AG09319 (cell line): Measurements from ENCODE around the gene ZPBP2.
"Not testable (repeated sequence)": the region's sequence is repeated elsewhere in the genome, so short reads cannot be mapped to it uniquely, and the experiment has no call there.

Experiments
- DNase-seq: peaks from one replicate; pipeline ENCODE4 v3.0.0-alpha.2; 2010; ENCODE audit warnings: low read depth; ENCODE audit errors: extremely low read depth
- CTCF ChIP-seq: IDR thresholded peaks from 2 replicates; pipeline ENCODE4 v1.5.1; 2011; ENCODE audit warnings: low read depth, mild to moderate bottlenecking, inconsistent platforms, low read length, moderate library complexity

Gene ZPBP2

GRCh38 chr17:39870776-39871175 is 2.8 kb downstream of the ZPBP2 start:
- TF ChIP-seq CTCF: no peak
- DNase-seq: no peak

GRCh38 chr17:39871801-39872200 is 3.8 kb downstream of the ZPBP2 start:
- no peak for DNase-seq
- TF ChIP-seq CTCF: no peak

GRCh38 chr17:39872751-39873150 is 4.7 kb downstream of the ZPBP2 start:
- DNase-seq: no peak
- TF ChIP-seq CTCF: no peak

- not testable (repeated sequence) for DNase-seq
These were observed 18.1 kb downstream of the ZPBP2 start for GRCh38 chr17:39886102-39886501.

GRCh38 chr17:39887078-39887477 is 19.1 kb downstream of the ZPBP2 start:
- TF ChIP-seq CTCF: no peak
- DNase-seq: no peak

GRCh38 chr17:39889200-39889599 is 21.2 kb downstream of the ZPBP2 start:
- DNase-seq: no peak

GRCh38 chr17:39894681-39895376 is 26.8 kb downstream of the ZPBP2 start:
- no peak for DNase-seq
- no peak for TF ChIP-seq CTCF

More at GRCh38 chr17:39889200-39889599, 21.2 kb downstream of the ZPBP2 start:
- no peak for TF ChIP-seq CTCF

GRCh38 chr17:39898088-39898487 is 30.1 kb downstream of the ZPBP2 start:
- DNase-seq: no peak
- TF ChIP-seq CTCF: no peak
